Measurements from ENCODE around the gene ZNF134. TPM values are rescaled to one million over a fixed set of nuclear protein-coding genes. Genes with fewer than 3 reads are reported as not detected.

Gene ZNF134
- total and polyA plus RNA-seq, 9 of the 15 experiments (the other 6 are each of a cell fraction or from before 2014, with no cell fraction given): 1.3 to 10.0 (median 5.7) TPM

- Histone ChIP-seq H3K9me1 (ENCODE audit: control insufficient read depth, insufficient read depth, low read length) (no peaks in the 10 kb centered on the region), H3K4me3 (no peak overlapping the region), H2AFZ (ENCODE audit: low read depth, low read length) (no peak overlapping the region), H3K27me3 (ENCODE audit: control insufficient read depth in 2 of 2, insufficient read depth in 2 of 2, low read length in 2 of 2) (no peaks in the 10 kb centered on the region), H3K4me1 (replicated peaks in 1 of 2; ENCODE audit: control insufficient read depth in 2 of 2, insufficient read depth in 2 of 2, low read length in 2 of 2) (peaks cover 7 to 10% of the 10 kb centered on the region in 2 experiments; a peak in 3 of 5 replicates), H3K79me2 (ENCODE audit: control insufficient read depth, insufficient read depth, low read length) (no peaks in the 10 kb centered on the region), H3K27ac (ENCODE audit: extremely low read depth, low read depth, low read length) (no peak overlapping the region), H4K20me1 (replicated peaks; ENCODE audit: control insufficient read depth, insufficient read depth, low read length) (no peaks in the 10 kb centered on the region), H3K4me2 (ENCODE audit: insufficient read depth, low read length) (no peak overlapping the region), H3K9ac (ENCODE audit: insufficient read depth in 1 of 2, low read depth in 2 of 2, low read length in 2 of 2) (no peak overlapping the region), H3K36me3 (ENCODE audit: control insufficient read depth, insufficient read depth, low read length) (no peaks in the 10 kb centered on the region), H3K9me3 (replicated peaks; ENCODE audit: control insufficient read depth, insufficient read depth, low read depth, low read length) (peaks cover 2% of the 10 kb centered on the region; the same call in 1 of the 2 replicates)
- FAIRE-seq (peak; percentile 19), DNase-seq (ENCODE audit: extremely low read depth in 1 of 4, low spot score in 3 of 4) (no peak), ATAC-seq (no peak)
- intact Hi-C loops (cut with micrococcal nuclease) (no loop called here), in situ Hi-C loops (cut with MboI) (no loop called here)
- no TSS peak for BruUV-seq (replicated peaks)
- ChIA-PET POLR2A (no interaction called here), CTCF (ENCODE audit: low intra/inter-chr PET ratio) (no interaction called here)
- TF ChIP-seq NFIC (IDR thresholded peaks at IDR 0.05) (peak; percentile 52), CREB3 (tag; conservative IDR thresholded peaks at IDR 0.05; ENCODE audit: low read depth) (no peak)
- 7% methylated on average over 6 of the region's 6 CpGs for WGBS (ENCODE audit: insufficient coverage, low coverage, missing lambda C conversion rate)
These were observed 34.4 kb downstream of the ZNF134 start for GRCh38 chr19:57648331-57649003.

GRCh38 chr19:57651654-57651996 is 37.6 kb downstream of the ZNF134 start:
- Histone ChIP-seq H3K4me2 (ENCODE audit: insufficient read depth, low read length) (peak overlapping the region; percentile 48), H3K27ac (ENCODE audit: extremely low read depth, low read depth, low read length) (no peak overlapping the region), H3K9me3 (replicated peaks; ENCODE audit: control insufficient read depth, insufficient read depth, low read depth, low read length) (peaks cover 2% of the 10 kb centered on the region; the same call in 1 of the 2 replicates), H3K36me3 (ENCODE audit: control insufficient read depth, insufficient read depth, low read length) (no peaks in the 10 kb centered on the region), H3K9me1 (ENCODE audit: control insufficient read depth, insufficient read depth, low read length) (no peaks in the 10 kb centered on the region), H4K20me1 (replicated peaks; ENCODE audit: control insufficient read depth, insufficient read depth, low read length) (no peaks in the 10 kb centered on the region), H3K4me3 (no peak overlapping the region), H2AFZ (ENCODE audit: low read depth, low read length) (no peak overlapping the region), H3K9ac (ENCODE audit: insufficient read depth in 1 of 2, low read depth in 2 of 2, low read length in 2 of 2) (no peak overlapping the region), H3K79me2 (ENCODE audit: control insufficient read depth, insufficient read depth, low read length) (no peaks in the 10 kb centered on the region), H3K27me3 (ENCODE audit: control insufficient read depth in 2 of 2, insufficient read depth in 2 of 2, low read length in 2 of 2) (no peaks in the 10 kb centered on the region), H3K4me1 (replicated peaks in 1 of 2; ENCODE audit: control insufficient read depth in 2 of 2, insufficient read depth in 2 of 2, low read length in 2 of 2) (peaks cover 7 to 27% of the 10 kb centered on the region in 2 experiments; a peak in 3 of 5 replicates)
- intact Hi-C loops (cut with micrococcal nuclease) (no loop called here), in situ Hi-C loops (cut with MboI) (no loop called here)
- no TSS peak for BruUV-seq (replicated peaks)
- WGBS (ENCODE audit: insufficient coverage, low coverage, missing lambda C conversion rate): 13% methylated on average over 5 of the region's 6 CpGs
- ChIA-PET CTCF (ENCODE audit: low intra/inter-chr PET ratio) (no interaction called here), POLR2A (interaction anchor here (0.6 kb wide), 1 partner anchor 12 kb away, joined by 3 read pairs; no protein-coding TSS in a partner anchor)
- ATAC-seq (no peak), DNase-seq (ENCODE audit: extremely low read depth in 1 of 4, low spot score in 3 of 4) (no peak), FAIRE-seq (no peak)
- TF ChIP-seq SMARCB1 (IDR thresholded peaks at IDR 0.05; ENCODE audit: insufficient read length, low read depth): no peak
- no peak for TF ChIP-seq RBM39 (optimal IDR thresholded peaks at IDR 0.05; ENCODE audit: low read depth, low read length)
- no peak for TF ChIP-seq THRB (CRISPR knock-in tag; conservative IDR thresholded peaks at IDR 0.05)
